Measurements from ENCODE around the gene ZDHHC1. TPM values are rescaled to one million over a fixed set of nuclear protein-coding genes. Genes with fewer than 3 reads are reported as not detected.

The ZDHHC1 gene
- total and polyA plus RNA-seq, 2 donors (not counting 3 experiments of a cell fraction or from before 2014, with no cell fraction given), result 11.4 to 14.4 TPM

DNA sequence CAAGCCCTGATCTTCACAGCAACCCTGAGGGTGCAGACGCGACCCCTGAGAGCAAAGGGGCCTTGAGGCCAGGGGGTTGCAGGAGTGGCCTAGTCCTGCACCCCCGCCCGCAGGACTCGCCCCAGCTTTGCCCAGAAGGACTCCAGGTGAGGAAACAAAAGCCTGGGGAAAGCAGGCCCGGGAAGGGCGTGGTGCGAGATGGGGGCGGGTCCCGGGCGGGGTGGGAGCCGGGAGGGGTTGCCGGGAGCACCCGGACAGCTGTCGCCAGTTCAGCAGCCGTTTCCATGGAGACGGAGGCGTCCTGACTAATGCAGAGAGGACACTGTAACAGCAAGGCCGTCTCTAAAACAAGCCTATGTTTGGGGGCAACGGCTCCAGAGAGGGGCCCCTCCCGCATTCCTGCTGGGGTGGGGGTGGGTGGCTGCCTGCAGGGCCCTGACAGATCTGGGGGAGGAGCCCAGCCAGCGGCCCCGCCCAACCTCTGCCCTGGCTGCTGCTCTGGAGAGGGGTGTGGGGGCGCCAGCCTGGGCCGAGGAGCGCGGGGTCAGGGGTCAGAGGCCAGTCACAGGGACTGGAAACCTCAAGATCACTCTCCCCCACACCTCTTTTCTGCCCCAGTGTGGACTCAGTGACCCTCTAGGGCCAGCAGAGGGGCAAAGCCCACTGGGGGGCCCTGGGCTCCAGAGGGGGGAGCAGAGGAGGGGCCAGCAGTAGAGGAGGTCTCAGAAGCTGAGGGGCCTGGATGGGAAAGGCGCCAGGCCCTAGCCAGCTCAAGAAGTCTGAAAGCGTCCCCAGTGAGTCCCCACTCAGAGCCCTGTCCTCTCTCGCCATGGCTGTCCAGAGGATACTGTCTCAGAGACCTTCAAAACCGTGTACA, 19.9 kb downstream of the ZDHHC1 start:
- no peak overlapping the region for H2AFZ ChIP-seq (ENCODE audit: low read depth, low read length)
- dilution Hi-C loops (cut with MboI; ENCODE audit: extremely low pct_ligation_motif_present, low sequenced_read_pairs) (no loop called here), intact Hi-C loops (cut with micrococcal nuclease) (loop anchor here (10.0 kb wide), 2 partner anchors 202 to 442 kb away; partner anchors contain the start of genes E2F4, ELMO3 and EXOC3L1)
- peaks cover 13% of the 10 kb centered on the region for H3K4me1 ChIP-seq (ENCODE audit: control insufficient read depth, extremely low read depth, insufficient read depth, low read length)
- no peak overlapping the region for H3K9ac ChIP-seq (replicated peaks; ENCODE audit: extremely low read depth, insufficient read depth, low read length)
- H3K9me3 ChIP-seq (replicated peaks; ENCODE audit: control insufficient read depth, insufficient read depth, low read length), result no peaks in the 10 kb centered on the region
- no peak overlapping the region for H3K27ac ChIP-seq (ENCODE audit: insufficient read depth, low read depth, low read length)
- peak; percentile 37 for DNase-seq (ENCODE audit: low read depth, low spot score)
- H3K79me2 ChIP-seq (ENCODE audit: control insufficient read depth, insufficient read depth, low read length), result no peaks in the 10 kb centered on the region
- POLR2A ChIA-PET, result no interaction called here
- BruUV-seq (replicated peaks), result no TSS peak
- CTCF ChIA-PET, result interaction anchor here (0.7 to 1.1 kb wide), 2 partner anchors 23 to 136 kb away, joined by 4 to 5 read pairs; no protein-coding TSS in a partner anchor
- H3K9me1 ChIP-seq (replicated peaks; ENCODE audit: control insufficient read depth, extremely low read depth, insufficient read depth, low read length), result no peaks in the 10 kb centered on the region
- H3K4me3 ChIP-seq (replicated peaks in 1 of 3; ENCODE audit: insufficient read depth in 1 of 3, low read depth in 1 of 3, low read length in 3 of 3), result no peak overlapping the region
- no peak overlapping the region for H3K4me2 ChIP-seq (ENCODE audit: insufficient read depth, low read length)
- TF ChIP-seq MAX (IDR thresholded peaks at IDR 0.05; ENCODE audit: insufficient read depth, insufficient read length) (no peak), MYC (IDR thresholded peaks at IDR 0.05; ENCODE audit: low read depth, low read length) (no peak), GATA2 (IDR thresholded peaks at IDR 0.05; ENCODE audit: insufficient read depth, insufficient read length, low read depth, low read length) (no peak), POLR2AphosphoS5 (IDR thresholded peaks at IDR 0.05; ENCODE audit: insufficient read depth, low read depth, low read length) (no peak), EZH2 (IDR thresholded peaks at IDR 0.05; ENCODE audit: borderline replicate concordance, low read depth, low read length, severe bottlenecking) (no peak), POLR2A (IDR thresholded peaks at IDR 0.05; ENCODE audit: low read depth, low read length) (no peak), JUN (IDR thresholded peaks at IDR 0.05; ENCODE audit: borderline replicate concordance, insufficient read depth, insufficient read length, low read depth) (no peak), FOS (IDR thresholded peaks at IDR 0.05; ENCODE audit: borderline replicate concordance, insufficient read depth, low read length) (no peak), CTCF (IDR thresholded peaks at IDR 0.05; ENCODE audit: extremely low read depth in 1 of 2, insufficient read depth in 1 of 2, low read depth in 1 of 2, low read length in 2 of 2) (no peak)
- peaks cover 9 to 11% of the 10 kb centered on the region in 2 experiments for H3K27me3 ChIP-seq (ENCODE audit: control insufficient read depth in 2 of 2, insufficient read depth in 2 of 2, low read length in 2 of 2)
- H4K20me1 ChIP-seq (replicated peaks; ENCODE audit: control insufficient read depth, extremely low read depth, insufficient read depth, low read length), result no peaks in the 10 kb centered on the region
- no peaks in the 10 kb centered on the region for H3K36me3 ChIP-seq (ENCODE audit: control insufficient read depth in 2 of 2, extremely low read depth in 1 of 2, insufficient read depth in 2 of 2, low read length in 2 of 2)
- no peak for FAIRE-seq
